SH-SY5Y (cell line): ENCODE data around the gene NTRK2.

Source experiments
- GATA2 ChIP-seq: IDR thresholded peaks from 2 replicates; pipeline ENCODE4 v1.6.1; 2011; ENCODE audit warnings: mild to moderate bottlenecking, low read depth, low read length
- GATA3 ChIP-seq: IDR thresholded peaks from 2 replicates; pipeline ENCODE4 v1.6.1; 2011; ENCODE audit warnings: low read depth, mild to moderate bottlenecking, low read length, moderate library complexity

The NTRK2 gene

GRCh38 chr9:84943482-84944050 lies 274.0 kb downstream of the NTRK2 start:
- peak; percentile 27; the same call in 1 of the 2 replicates for TF ChIP-seq GATA2
- no peak for TF ChIP-seq GATA3

GRCh38 chr9:84945878-84946538 lies 276.5 kb downstream of the NTRK2 start:
- no peak for TF ChIP-seq GATA3
- TF ChIP-seq GATA2 = peak; percentile 9; the same call in 1 of the 2 replicates

- TF ChIP-seq GATA2 = no peak
- TF ChIP-seq GATA3 = no peak
Observed at GRCh38 chr9:84947412-84947972, 278.0 kb downstream of the NTRK2 start.

GRCh38 chr9:84949258-84949657 lies 279.7 kb downstream of the NTRK2 start:
- TF ChIP-seq GATA3 (no peak), GATA2 (no peak)

- TF ChIP-seq GATA3 (no peak), GATA2 (no peak)
Observed at GRCh38 chr9:84949971-84950370, 280.4 kb downstream of the NTRK2 start.

GRCh38 chr9:84950879-84951811 lies 281.6 kb downstream of the NTRK2 start:
- TF ChIP-seq GATA2 (no peak), GATA3 (no peak)

GRCh38 chr9:84953252-84953773 lies 283.8 kb downstream of the NTRK2 start:
- no peak for TF ChIP-seq GATA3
- no peak for TF ChIP-seq GATA2

GRCh38 chr9:84953797-84954705 lies 284.5 kb downstream of the NTRK2 start:
- TF ChIP-seq GATA3 (no peak), GATA2 (no peak)

- TF ChIP-seq GATA3 (no peak), GATA2 (no peak)
Observed at GRCh38 chr9:84955155-84955554, 285.6 kb downstream of the NTRK2 start.

- TF ChIP-seq GATA2 = no peak
Observed at GRCh38 chr9:84955971-84956370, 286.4 kb downstream of the NTRK2 start.

GRCh38 chr9:84959339-84959738 lies 289.8 kb downstream of the NTRK2 start:
- TF ChIP-seq GATA2 (no peak), GATA3 (no peak)

GRCh38 chr9:84966876-84967830 lies 297.6 kb downstream of the NTRK2 start:
- TF ChIP-seq GATA2 (no peak), GATA3 (no peak)

GRCh38 chr9:84969084-84969483 lies 299.6 kb downstream of the NTRK2 start:
- TF ChIP-seq GATA2 = no peak
- TF ChIP-seq GATA3 = no peak

- no peak for TF ChIP-seq GATA3
- TF ChIP-seq GATA2 = no peak
Observed at GRCh38 chr9:84969736-84970135, 300.2 kb downstream of the NTRK2 start.
